ENCODE data around the gene COQ8B. TPM values are rescaled to one million over a fixed set of nuclear protein-coding genes. Genes with fewer than 3 reads are reported as not detected.

COQ8B gene
- polyA plus RNA-seq, 1 donor (not counting 4 experiments of a cell fraction or from before 2014, with no cell fraction given): 11.0 TPM

GRCh38 chr19:40747536-40747935, 30.9 kb upstream of the COQ8B start:
- no peak for TF ChIP-seq CTCF (optimal IDR thresholded peaks at IDR 0.05 in 1 of 3, IDR thresholded peaks at IDR 0.05 in 1 of 3, conservative IDR thresholded peaks at IDR 0.05 in 1 of 3; ENCODE audit: extremely low read depth in 1 of 3, insufficient read depth in 2 of 3, low read length in 3 of 3)
- no peak for TF ChIP-seq EZH2 (IDR thresholded peaks at IDR 0.05; ENCODE audit: low read length)
- no peak overlapping the region for H3K27ac ChIP-seq (ENCODE audit: control insufficient read depth, insufficient read depth, low read length)
- FAIRE-seq: no peak
- H3K36me3 ChIP-seq (ENCODE audit: control insufficient read depth in 2 of 2, extremely low read depth in 1 of 2, insufficient read depth in 2 of 2, low read length in 2 of 2): peaks cover 0 to under 1% of the 10 kb centered on the region in 2 experiments
- no peaks in the 10 kb centered on the region for H3K27me3 ChIP-seq (ENCODE audit: control insufficient read depth, extremely low read depth, insufficient read depth, low read length)
- H3K9me1 ChIP-seq (ENCODE audit: control insufficient read depth, extremely low read depth, insufficient read depth, low read length): no peaks in the 10 kb centered on the region
- H3K79me2 ChIP-seq (ENCODE audit: control insufficient read depth, insufficient read depth, low read length): peaks cover 14% of the 10 kb centered on the region
- H2AFZ ChIP-seq (ENCODE audit: control insufficient read depth, low read length): no peak overlapping the region
- H3K9ac ChIP-seq (ENCODE audit: control insufficient read depth, extremely low read depth, insufficient read depth, low read length): no peak overlapping the region
- H3K4me1 ChIP-seq (ENCODE audit: control insufficient read depth, extremely low read depth, insufficient read depth, low read length): peaks cover 14% of the 10 kb centered on the region
- dilution Hi-C loops (cut with MboI; ENCODE audit: extremely low pct_ligation_motif_present, low sequenced_read_pairs): no loop called here
- H3K4me3 ChIP-seq (ENCODE audit: control insufficient read depth in 2 of 3, extremely low read depth in 1 of 3, insufficient read depth in 2 of 3, low read depth in 1 of 3, low read length in 3 of 3): no peak overlapping the region
- H3K9me3 ChIP-seq (ENCODE audit: control insufficient read depth, low read depth, low read length): no peaks in the 10 kb centered on the region
- H3K4me2 ChIP-seq (ENCODE audit: control insufficient read depth, extremely low read depth, insufficient read depth, low read depth, low read length): no peak overlapping the region
- DNase-seq (ENCODE audit: low read depth, low spot score): no peak
- no peaks in the 10 kb centered on the region for H4K20me1 ChIP-seq (ENCODE audit: control insufficient read depth, extremely low read depth, insufficient read depth, low read length)

- H3K9me1 ChIP-seq (ENCODE audit: control insufficient read depth, extremely low read depth, insufficient read depth, low read length): no peaks in the 10 kb centered on the region
- H4K20me1 ChIP-seq (ENCODE audit: control insufficient read depth, extremely low read depth, insufficient read depth, low read length): no peaks in the 10 kb centered on the region
- no peaks in the 10 kb centered on the region for H3K27me3 ChIP-seq (ENCODE audit: control insufficient read depth, extremely low read depth, insufficient read depth, low read length)
- no peak for TF ChIP-seq CTCF (optimal IDR thresholded peaks at IDR 0.05 in 1 of 3, IDR thresholded peaks at IDR 0.05 in 1 of 3, conservative IDR thresholded peaks at IDR 0.05 in 1 of 3; ENCODE audit: extremely low read depth in 1 of 3, insufficient read depth in 2 of 3, low read length in 3 of 3)
- TF ChIP-seq EZH2 (IDR thresholded peaks at IDR 0.05; ENCODE audit: low read length): no peak
- no peaks in the 10 kb centered on the region for H3K9me3 ChIP-seq (ENCODE audit: control insufficient read depth, low read depth, low read length)
- no peak overlapping the region for H3K9ac ChIP-seq (ENCODE audit: control insufficient read depth, extremely low read depth, insufficient read depth, low read length)
- no peak overlapping the region for H2AFZ ChIP-seq (ENCODE audit: control insufficient read depth, low read length)
- DNase-seq (ENCODE audit: low read depth, low spot score) (no peak), FAIRE-seq (no peak)
- no peak overlapping the region for H3K4me3 ChIP-seq (ENCODE audit: control insufficient read depth in 2 of 3, extremely low read depth in 1 of 3, insufficient read depth in 2 of 3, low read depth in 1 of 3, low read length in 3 of 3)
- no peak overlapping the region for H3K4me2 ChIP-seq (ENCODE audit: control insufficient read depth, extremely low read depth, insufficient read depth, low read depth, low read length)
- no peaks in the 10 kb centered on the region for H3K79me2 ChIP-seq (ENCODE audit: control insufficient read depth, insufficient read depth, low read length)
- no peak overlapping the region for H3K27ac ChIP-seq (ENCODE audit: control insufficient read depth, insufficient read depth, low read length)
- peaks cover 0 to 5% of the 10 kb centered on the region in 2 experiments for H3K36me3 ChIP-seq (ENCODE audit: control insufficient read depth in 2 of 2, extremely low read depth in 1 of 2, insufficient read depth in 2 of 2, low read length in 2 of 2)
- peaks cover 10% of the 10 kb centered on the region for H3K4me1 ChIP-seq (ENCODE audit: control insufficient read depth, extremely low read depth, insufficient read depth, low read length)
- dilution Hi-C loops (cut with MboI; ENCODE audit: extremely low pct_ligation_motif_present, low sequenced_read_pairs): no loop called here
Observed at GRCh38 chr19:40745402-40745780, 28.7 kb upstream of the COQ8B start.

All from keratinocyte (primary cell).